Effector CD4-positive, alpha-beta T cell (primary cell): ENCODE results near the gene SLC24A3.
"Not testable (repeated sequence)": the region's sequence is repeated elsewhere in the genome, so short reads cannot be mapped to it uniquely, and the experiment has no call there.

Source experiments
- DNase-seq: peaks from one replicate; pipeline ENCODE4 v3.0.0-alpha.2; 2020

The SLC24A3 gene

GRCh38 chr20:19658137-19658536, 445.7 kb downstream of the SLC24A3 start:
- DNase-seq = no peak

- DNase-seq = no peak
Observed at GRCh38 chr20:19659448-19659847, 447.0 kb downstream of the SLC24A3 start.

- DNase-seq = no peak
Observed at GRCh38 chr20:19660808-19661378, 448.5 kb downstream of the SLC24A3 start.

- DNase-seq = no peak
Observed at GRCh38 chr20:19661717-19662636, 449.5 kb downstream of the SLC24A3 start.

GRCh38 chr20:19662637-19662995, 450.2 kb downstream of the SLC24A3 start:
- DNase-seq = no peak

GRCh38 chr20:19668418-19668817, 456.0 kb downstream of the SLC24A3 start:
- DNase-seq = no peak

GRCh38 chr20:19670829-19671228, 458.4 kb downstream of the SLC24A3 start:
- no peak for DNase-seq

- DNase-seq = no peak
Observed at GRCh38 chr20:19671374-19671773, 458.9 kb downstream of the SLC24A3 start.

GRCh38 chr20:19672498-19672897, 460.1 kb downstream of the SLC24A3 start:
- no peak for DNase-seq

GRCh38 chr20:19673575-19673974, 461.1 kb downstream of the SLC24A3 start:
- no peak for DNase-seq

GRCh38 chr20:19676202-19676601, 463.8 kb downstream of the SLC24A3 start:
- no peak for DNase-seq

- no peak for DNase-seq
Observed at GRCh38 chr20:19677336-19677735, 464.9 kb downstream of the SLC24A3 start.

- DNase-seq = not testable (repeated sequence)
Observed at GRCh38 chr20:19678591-19678990, 466.1 kb downstream of the SLC24A3 start.

- no peak for DNase-seq
Observed at GRCh38 chr20:19679900-19680495, 467.6 kb downstream of the SLC24A3 start.

- no peak for DNase-seq
Observed at GRCh38 chr20:19682249-19682648, 469.8 kb downstream of the SLC24A3 start.

- no peak for DNase-seq
Observed at GRCh38 chr20:19683188-19683587, 470.7 kb downstream of the SLC24A3 start.

- DNase-seq = no peak
Observed at GRCh38 chr20:19683822-19684221, 471.4 kb downstream of the SLC24A3 start.

GRCh38 chr20:19688031-19688806, 475.8 kb downstream of the SLC24A3 start:
- DNase-seq = no peak

- DNase-seq = no peak
Observed at GRCh38 chr20:19690462-19690861, 478.0 kb downstream of the SLC24A3 start.

GRCh38 chr20:19691125-19691524, 478.7 kb downstream of the SLC24A3 start:
- DNase-seq = no peak

GRCh38 chr20:19692100-19692499, 479.7 kb downstream of the SLC24A3 start:
- no peak for DNase-seq

GRCh38 chr20:19692685-19693119, 480.3 kb downstream of the SLC24A3 start:
- DNase-seq = peak; percentile 10

- DNase-seq = no peak
Observed at GRCh38 chr20:19693508-19693907, 481.1 kb downstream of the SLC24A3 start.
